GM23248 (cell line): ENCODE measurements around the gene IRAG1.

Experiments
- EZH2 ChIP-seq: fragments of 200-600 bp; sonication (generic); IDR thresholded peaks from 2 replicates; pipeline ENCODE4 v1.6.1; 2018; ENCODE audit warnings: antibody characterized with exemption, mild to moderate bottlenecking; ENCODE audit not compliant: insufficient read depth, poor library complexity, severe bottlenecking
- EZH2phosphoT487 ChIP-seq: fragments of 200-600 bp; sonication (generic); IDR thresholded peaks from 2 replicates; pipeline ENCODE4 v1.6.1; 2018; ENCODE audit warnings: antibody characterized with exemption, moderate library complexity, mild to moderate bottlenecking, low read depth; ENCODE audit not compliant: insufficient read depth

DNA sequence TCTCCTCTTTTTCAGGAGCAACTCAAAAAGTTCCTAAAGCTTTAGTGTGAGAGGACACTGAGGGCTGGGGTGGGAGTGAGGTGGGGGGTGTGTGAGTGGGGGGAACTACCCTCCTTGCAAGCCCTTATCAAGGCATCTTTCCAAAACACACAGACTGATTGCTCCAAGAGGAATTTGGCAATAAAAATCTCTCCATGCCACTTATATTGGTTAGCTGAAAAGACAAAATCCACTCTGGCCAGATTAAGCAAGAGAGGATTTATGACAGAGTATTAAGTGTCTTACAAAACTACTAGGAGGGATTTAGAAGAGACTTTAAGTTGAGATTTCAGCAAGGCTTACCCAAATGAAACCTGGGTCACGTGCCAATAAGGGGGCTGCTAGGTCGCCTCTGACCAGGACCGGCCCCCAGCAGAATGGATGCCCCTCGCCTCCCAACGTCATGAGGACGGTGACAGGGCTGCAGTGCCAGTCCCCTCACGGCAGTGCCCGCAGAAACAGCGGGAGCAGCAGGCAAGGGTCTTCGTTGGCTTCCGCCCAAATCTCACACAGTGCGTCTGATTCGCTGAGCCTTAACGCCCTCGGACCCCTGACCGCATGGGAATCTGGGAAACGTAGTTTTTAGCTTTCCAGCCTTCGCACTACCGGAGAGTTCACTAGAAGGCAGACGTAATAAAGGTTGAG, 35.4 kb upstream of the IRAG1 start:
- TF ChIP-seq EZH2 (no peak), EZH2phosphoT487 (no peak)
